GM19193 (cell line): ENCODE measurements around the gene HSPB9.

Experiments used
- POLR2A ChIP-seq: IDR thresholded peaks from 4 replicates; pipeline ENCODE4 v1.6.1; 2011; ENCODE audit not compliant: insufficient read depth, insufficient read length; ENCODE audit errors: extremely low read depth

HSPB9 gene

GRCh38 chr17:42122371-42123303 is at the start of gene HSPB9:
Gene HSPB9 (plus strand): TSS chr17:42122804. CDS start chr17:42122851, 47 bp downstream.
- no peak for TF ChIP-seq POLR2A

- TF ChIP-seq POLR2A: no peak
Observed at GRCh38 chr17:42075789-42076188, 46.8 kb upstream of the HSPB9 start.

GRCh38 chr17:42076797-42077559 is 45.6 kb upstream of the HSPB9 start:
- TF ChIP-seq POLR2A: no peak

- TF ChIP-seq POLR2A: no peak
Observed at GRCh38 chr17:42077755-42078154, 44.8 kb upstream of the HSPB9 start.

- no peak for TF ChIP-seq POLR2A
Observed at GRCh38 chr17:42078396-42079043, 44.1 kb upstream of the HSPB9 start.

GRCh38 chr17:42079541-42079940 is 43.1 kb upstream of the HSPB9 start:
- no peak for TF ChIP-seq POLR2A

GRCh38 chr17:42081516-42082129 is 41.0 kb upstream of the HSPB9 start:
- TF ChIP-seq POLR2A: no peak

- no peak for TF ChIP-seq POLR2A
Observed at GRCh38 chr17:42087042-42087701, 35.4 kb upstream of the HSPB9 start.

GRCh38 chr17:42087736-42088705 is 34.6 kb upstream of the HSPB9 start:
- TF ChIP-seq POLR2A: no peak

GRCh38 chr17:42088736-42089135 is 33.9 kb upstream of the HSPB9 start:
- TF ChIP-seq POLR2A: no peak

GRCh38 chr17:42090964-42091790 is 31.4 kb upstream of the HSPB9 start:
- no peak for TF ChIP-seq POLR2A

- TF ChIP-seq POLR2A: no peak
Observed at GRCh38 chr17:42092939-42093338, 29.7 kb upstream of the HSPB9 start.
